RPMI8226 (cell line): Measurements from ENCODE around the gene TMTC2.

Experiments used
- DNase-seq: peaks from one replicate; pipeline ENCODE4 v3.0.0-alpha.2; 2015

TMTC2 gene

GRCh38 chr12:82893896-82894295, 207.2 kb downstream of the TMTC2 start:
- DNase-seq, result no peak

- no peak for DNase-seq
Measured at GRCh38 chr12:82896277-82896676, 209.6 kb downstream of the TMTC2 start.

- DNase-seq, result peak; percentile 5
Measured at GRCh38 chr12:82896979-82897378, 210.3 kb downstream of the TMTC2 start.

- DNase-seq, result no peak
Measured at GRCh38 chr12:82898441-82898840, 211.7 kb downstream of the TMTC2 start.

- no peak for DNase-seq
Measured at GRCh38 chr12:82904219-82904790, 217.6 kb downstream of the TMTC2 start.

GRCh38 chr12:82910246-82910893, 223.7 kb downstream of the TMTC2 start:
- DNase-seq, result no peak

- no peak for DNase-seq
Measured at GRCh38 chr12:82912406-82912805, 225.7 kb downstream of the TMTC2 start.

GRCh38 chr12:82919388-82920054, 232.8 kb downstream of the TMTC2 start:
- no peak for DNase-seq

GRCh38 chr12:82923935-82924334, 237.2 kb downstream of the TMTC2 start:
- no peak for DNase-seq

GRCh38 chr12:82926630-82927029, 239.9 kb downstream of the TMTC2 start:
- DNase-seq, result no peak

- no peak for DNase-seq
Measured at GRCh38 chr12:82930301-82930700, 243.6 kb downstream of the TMTC2 start.

GRCh38 chr12:82931349-82932116, 244.8 kb downstream of the TMTC2 start:
- DNase-seq, result no peak

GRCh38 chr12:82937151-82937550, 250.4 kb downstream of the TMTC2 start:
- DNase-seq, result no peak

GRCh38 chr12:82942521-82942920, 255.8 kb downstream of the TMTC2 start:
- DNase-seq, result no peak

GRCh38 chr12:82942991-82943401, 256.3 kb downstream of the TMTC2 start:
- DNase-seq, result no peak

- DNase-seq, result no peak
Measured at GRCh38 chr12:82948491-82948890, 261.8 kb downstream of the TMTC2 start.

GRCh38 chr12:82950356-82950755, 263.6 kb downstream of the TMTC2 start:
- no peak for DNase-seq

- DNase-seq, result no peak
Measured at GRCh38 chr12:82952946-82953345, 266.2 kb downstream of the TMTC2 start.

- no peak for DNase-seq
Measured at GRCh38 chr12:82953397-82953796, 266.7 kb downstream of the TMTC2 start.

GRCh38 chr12:82954064-82954463, 267.4 kb downstream of the TMTC2 start:
- DNase-seq, result no peak

GRCh38 chr12:82954572-82954971, 267.9 kb downstream of the TMTC2 start:
- DNase-seq, result no peak

GRCh38 chr12:82955043-82955442, 268.3 kb downstream of the TMTC2 start:
- no peak for DNase-seq

- DNase-seq, result no peak
Measured at GRCh38 chr12:82958966-82959365, 272.3 kb downstream of the TMTC2 start.

- DNase-seq, result no peak
Measured at GRCh38 chr12:82959821-82960220, 273.1 kb downstream of the TMTC2 start.
